Measurements from ENCODE around the gene ZNF385D.

DNA sequence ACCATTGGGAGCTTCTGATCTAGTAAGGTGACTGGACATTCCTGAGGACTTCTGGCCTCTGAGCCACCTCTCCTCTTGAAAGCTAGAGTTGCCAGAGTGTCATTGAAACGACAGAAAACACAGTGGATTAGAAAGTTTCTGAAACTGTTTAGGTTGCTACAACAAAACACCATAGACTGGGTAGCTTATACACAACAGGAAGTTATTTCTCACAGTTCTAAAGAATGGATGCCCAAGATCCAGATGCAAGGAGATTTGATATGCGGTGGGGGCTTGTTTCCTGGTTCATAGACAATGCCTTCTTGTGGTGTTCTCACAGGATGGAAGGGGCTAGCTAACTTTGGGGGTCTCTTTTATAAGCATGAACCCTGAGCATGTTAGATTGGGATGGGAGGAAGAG lies 43.3 kb upstream of the ZNF385D start:
- TF ChIP-seq, protein P1, sequence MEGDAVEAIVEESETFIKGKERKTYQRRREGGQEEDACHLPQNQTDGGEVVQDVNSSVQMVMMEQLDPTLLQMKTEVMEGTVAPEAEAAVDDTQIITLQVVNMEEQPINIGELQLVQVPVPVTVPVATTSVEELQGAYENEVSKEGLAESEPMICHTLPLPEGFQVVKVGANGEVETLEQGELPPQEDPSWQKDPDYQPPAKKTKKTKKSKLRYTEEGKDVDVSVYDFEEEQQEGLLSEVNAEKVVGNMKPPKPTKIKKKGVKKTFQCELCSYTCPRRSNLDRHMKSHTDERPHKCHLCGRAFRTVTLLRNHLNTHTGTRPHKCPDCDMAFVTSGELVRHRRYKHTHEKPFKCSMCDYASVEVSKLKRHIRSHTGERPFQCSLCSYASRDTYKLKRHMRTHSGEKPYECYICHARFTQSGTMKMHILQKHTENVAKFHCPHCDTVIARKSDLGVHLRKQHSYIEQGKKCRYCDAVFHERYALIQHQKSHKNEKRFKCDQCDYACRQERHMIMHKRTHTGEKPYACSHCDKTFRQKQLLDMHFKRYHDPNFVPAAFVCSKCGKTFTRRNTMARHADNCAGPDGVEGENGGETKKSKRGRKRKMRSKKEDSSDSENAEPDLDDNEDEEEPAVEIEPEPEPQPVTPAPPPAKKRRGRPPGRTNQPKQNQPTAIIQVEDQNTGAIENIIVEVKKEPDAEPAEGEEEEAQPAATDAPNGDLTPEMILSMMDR (IDR thresholded peaks at IDR 0.05): no peak
- no peak for TF ChIP-seq POLR2A (IDR thresholded peaks at IDR 0.05)

All from thyroid gland (tissue), 4 donors.